HCT116 (cell line): ENCODE measurements around the gene NEK5. TPM values are rescaled to one million over a fixed set of nuclear protein-coding genes. Genes with fewer than 3 reads are reported as not detected.

Experiments
- ATAC-seq: fragments of 200-7000 bp; cut with Tn5 transposase; 2 replicates; pipeline ENCODE4 v1.9.1; 2020; ENCODE audit warnings: mild to moderate bottlenecking, moderate library complexity
- BruUV-seq: library from RNA; stranded (reverse); fragments of 400-500 nt; replicated peaks from 2 replicates; lab custom pipeline; 2021; lab: Mats Ljungman, UMichigan
- CTCF ChIA-PET: fragments of 300-600 bp; sonication (Branson Sonifier 250); formaldehyde crosslinking; loops from one replicate; lab custom pipeline; 2021; ENCODE audit warnings: antibody characterized with exemption; lab: Charles Lee
- POLR2A ChIA-PET: fragments of 300-600, 350-600 bp; sonication (Branson Sonifier 250); formaldehyde crosslinking; loops from one replicate; lab custom pipeline; 2021; ENCODE audit warnings: antibody characterized with exemption; lab: Charles Lee
- RAD21 ChIA-PET, 2 experiments: fragments of 300-600 bp; sonication (Branson Sonifier 250); formaldehyde crosslinking; loops; one replicate each; lab custom pipeline; 2023; ENCODE audit warnings: low total read pairs in 2 of 2; ENCODE audit not compliant: uncharacterized antibody in 2 of 2, unreplicated experiment in 2 of 2, low non-redundant PET in 1 of 2; lab: Charles Lee
- DNase-seq: peaks from one replicate; pipeline ENCODE4 v3.0.0-alpha.2; 2010; ENCODE audit warnings: low read depth, low spot score
- H2AFZ ChIP-seq: fragments of 200-600 bp; shearing (Covaris generic), sonication (generic); 2 replicates; pipeline ENCODE4 v1.6.1; 2017; ENCODE audit warnings: low read depth, mixed run types, mixed read lengths, antibody characterized with exemption, low read length; ENCODE audit not compliant: poor library complexity, severe bottlenecking
- H3K27ac ChIP-seq: 2 replicates; pipeline ENCODE4 v1.5.1; 2012; ENCODE audit warnings: low read depth, low read length
- H3K27me3 ChIP-seq: fragments of 200-600 bp; sonication (generic); 2 replicates; pipeline ENCODE4 v1.6.1; 2016; ENCODE audit warnings: mixed run types, low read length, mixed read lengths; ENCODE audit not compliant: insufficient read depth
- H3K36me3 ChIP-seq, 2 experiments: fragments of 200-500 bp in 1 of 2; fragments of 200-600 bp in 1 of 2; sonication (Bioruptor generic) in 1 of 2; sonication (generic) in 1 of 2; 2 replicates each; pipeline versions ENCODE4 v1.5.1 to v1.6.1; 2014 to 2016; ENCODE audit warnings: low read length in 2 of 2, inconsistent platforms in 1 of 2, mixed read lengths in 1 of 2, mixed run types in 1 of 2; ENCODE audit not compliant: insufficient read depth in 2 of 2, control insufficient read depth in 1 of 2
- H3K4me1 ChIP-seq, 2 experiments: fragments of 200-600 bp in 1 of 2; sonication (generic) in 1 of 2; 2 replicates each; pipeline versions ENCODE4 v1.5.1 to v1.6.1; 2012 to 2017; ENCODE audit warnings: low read length in 2 of 2, inconsistent platforms in 1 of 2, mild to moderate bottlenecking in 1 of 2, mixed read lengths in 1 of 2, mixed run types in 1 of 2, moderate library complexity in 1 of 2; ENCODE audit not compliant: insufficient read depth in 2 of 2, control insufficient read depth in 1 of 2
- H3K4me2 ChIP-seq: fragments of 200-600 bp; sonication (generic); 2 replicates; pipeline ENCODE4 v1.6.1; 2017; ENCODE audit warnings: mixed run types, low read length, mixed read lengths
- H3K4me3 ChIP-seq, 2 experiments: fragments of 200-600 bp in 1 of 2; sonication (generic) in 1 of 2; replicated peaks in 1 of 2; 2 replicates each; pipeline ENCODE4 v1.5.1; 2011 to 2016; ENCODE audit warnings: low read length in 2 of 2, control low read depth in 1 of 2, low read depth in 1 of 2, mild to moderate bottlenecking in 1 of 2, mixed read lengths in 1 of 2, mixed run types in 1 of 2
- H3K79me2 ChIP-seq: fragments of 200-600 bp; sonication (generic); 2 replicates; pipeline ENCODE4 v1.6.1; 2017; ENCODE audit warnings: mild to moderate bottlenecking, mixed run types, low read length, moderate library complexity, mixed read lengths; ENCODE audit not compliant: insufficient read depth
- H3K9ac ChIP-seq: fragments of 200-600 bp; sonication (generic); 2 replicates; pipeline ENCODE4 v1.6.1; 2016; ENCODE audit warnings: low read length, mixed read lengths
- H3K9me2 ChIP-seq: fragments of 200-600 bp; sonication (generic), shearing (Covaris generic); 2 replicates; pipeline ENCODE4 v1.6.1; 2017; ENCODE audit warnings: mixed run types, mild to moderate bottlenecking, moderate library complexity; ENCODE audit not compliant: insufficient read depth
- H3K9me3 ChIP-seq, 2 experiments: fragments of 200-500 bp in 1 of 2; fragments of 200-600 bp in 1 of 2; sonication (Bioruptor generic) in 1 of 2; sonication (generic) in 1 of 2; 2 replicates each; pipeline ENCODE4 v1.6.1; 2014 to 2017; ENCODE audit warnings: low read length in 2 of 2, mixed read lengths in 2 of 2, inconsistent platforms in 1 of 2, low read depth in 1 of 2, mild to moderate bottlenecking in 1 of 2, mixed run types in 1 of 2, moderate library complexity in 1 of 2; ENCODE audit not compliant: control insufficient read depth in 1 of 2, insufficient read depth in 1 of 2
- H4K20me1 ChIP-seq: fragments of 200-600 bp; sonication (generic), shearing (Covaris generic); 2 replicates; pipeline ENCODE4 v1.6.1; 2017; ENCODE audit warnings: mixed run types, mild to moderate bottlenecking, moderate library complexity; ENCODE audit not compliant: insufficient read depth
- CBX3 ChIP-seq: IDR thresholded peaks from 2 replicates; pipeline ENCODE4 v1.6.1; 2012; ENCODE audit warnings: low read depth
- CEBPB ChIP-seq: IDR thresholded peaks from 2 replicates; pipeline ENCODE4 v1.6.1; 2012; ENCODE audit warnings: low read depth
- CTCF ChIP-seq, 3 experiments: fragments of 200-600 bp in 1 of 3; sonication (generic) in 1 of 3; IDR thresholded peaks in 2 of 3; conservative IDR thresholded peaks in 1 of 3; 2 replicates each; pipeline ENCODE4 v1.5.1; 2012 to 2017; ENCODE audit warnings: low read depth in 2 of 3, low read length in 2 of 3, antibody characterized with exemption in 1 of 3, borderline replicate concordance in 1 of 3, control low read depth in 1 of 3, mild to moderate bottlenecking in 1 of 3, mixed read lengths in 1 of 3, mixed run types in 1 of 3, moderate library complexity in 1 of 3; ENCODE audit not compliant: insufficient read depth in 1 of 3
- EGR1 ChIP-seq: IDR thresholded peaks from 2 replicates; pipeline ENCODE4 v1.6.1; 2012; ENCODE audit warnings: low read depth
- EZH2 ChIP-seq: fragments of 200-600 bp; sonication (generic); IDR thresholded peaks from 2 replicates; pipeline ENCODE4 v1.6.1; 2017; ENCODE audit warnings: antibody characterized with exemption, mixed run types
- JUND ChIP-seq: IDR thresholded peaks from 2 replicates; pipeline ENCODE4 v1.6.1; 2012
- MAX ChIP-seq: IDR thresholded peaks from 2 replicates; pipeline ENCODE4 v1.6.1; 2012
- POLR2AphosphoS5 ChIP-seq: IDR thresholded peaks from 2 replicates; pipeline ENCODE4 v1.6.1; 2011; ENCODE audit warnings: mild to moderate bottlenecking, low read depth, low read length, moderate library complexity
- RAD21 ChIP-seq: IDR thresholded peaks from 2 replicates; pipeline ENCODE4 v1.6.1; 2012; ENCODE audit warnings: low read depth, mild to moderate bottlenecking
- SIN3A ChIP-seq: IDR thresholded peaks from 2 replicates; pipeline ENCODE4 v1.6.1; 2012; ENCODE audit warnings: low read depth
- SRF ChIP-seq: IDR thresholded peaks from 2 replicates; pipeline ENCODE4 v1.6.1; 2012; ENCODE audit warnings: low read depth
- YY1 ChIP-seq: IDR thresholded peaks from 2 replicates; pipeline ENCODE4 v1.6.1; 2011; ENCODE audit warnings: low read length, low read depth, moderate library complexity, mild to moderate bottlenecking; ENCODE audit not compliant: insufficient replicate concordance; ENCODE audit errors: extremely low read depth
- ZFX ChIP-seq: fragments of 450-650 bp; IDR thresholded peaks from 2 replicates; pipeline ENCODE4 v1.6.1; 2017
- intact Hi-C: fragments of 100-400 bp; cut with micrococcal nuclease; formaldehyde crosslinking; loops from 2 replicates; pipeline ENCODE4 v1.10.0; 2022
- total RNA-seq: library from RNA; stranded (reverse); gene quantifications from one replicate; pipeline ENCODE4 v1.2.1, GENCODE V29; 2021; ENCODE audit not compliant: unreplicated experiment
- TF ChIP-seq, protein P1 (sequence below): IDR thresholded peaks from 2 replicates; pipeline ENCODE4 v1.6.1; 2012
- TF ChIP-seq, protein P2 (sequence below): IDR thresholded peaks from 2 replicates; pipeline ENCODE4 v1.6.1; 2011; ENCODE audit warnings: mild to moderate bottlenecking, low read length, moderate library complexity; ENCODE audit not compliant: insufficient replicate concordance; ENCODE audit errors: extremely low read depth

Gene NEK5
- total RNA-seq, 1 experiment from 2014 or later = 1.5 TPM

DNA sequence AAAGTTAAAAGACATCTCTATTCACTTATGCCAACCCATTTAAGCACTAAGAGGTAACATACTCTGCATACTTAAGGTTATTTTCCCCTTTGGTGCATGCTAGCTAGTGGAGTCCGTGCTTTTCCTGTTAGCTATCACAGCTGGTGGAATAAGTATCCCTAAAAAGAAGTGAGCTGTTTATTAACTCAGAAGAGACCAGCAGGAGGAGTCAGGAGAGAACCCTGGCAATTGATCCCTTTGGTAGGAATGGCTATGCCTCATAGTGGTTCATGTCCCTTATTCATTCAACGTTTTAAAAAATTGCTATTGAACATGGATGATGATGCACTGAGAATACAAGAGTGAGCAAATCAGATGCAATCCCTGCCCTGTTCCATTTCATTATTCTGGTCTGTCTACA lies 12.4 kb upstream of the NEK5 start:
- no peak for TF ChIP-seq POLR2AphosphoS5
- TF ChIP-seq, protein P1, sequence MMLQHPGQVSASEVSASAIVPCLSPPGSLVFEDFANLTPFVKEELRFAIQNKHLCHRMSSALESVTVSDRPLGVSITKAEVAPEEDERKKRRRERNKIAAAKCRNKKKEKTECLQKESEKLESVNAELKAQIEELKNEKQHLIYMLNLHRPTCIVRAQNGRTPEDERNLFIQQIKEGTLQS = no peak
- TF ChIP-seq RAD21 = 0 out of 2 replicates have a peak, but pooled peaks have one; percentile 6
- TF ChIP-seq SIN3A = no peak
- TF ChIP-seq ZFX = no peak
- no peak for TF ChIP-seq SRF
- TF ChIP-seq CBX3 = no peak
- TF ChIP-seq CEBPB = no peak
- TF ChIP-seq, all 23 proteins: peak for 1
- ATAC-seq = no peak

DNA sequence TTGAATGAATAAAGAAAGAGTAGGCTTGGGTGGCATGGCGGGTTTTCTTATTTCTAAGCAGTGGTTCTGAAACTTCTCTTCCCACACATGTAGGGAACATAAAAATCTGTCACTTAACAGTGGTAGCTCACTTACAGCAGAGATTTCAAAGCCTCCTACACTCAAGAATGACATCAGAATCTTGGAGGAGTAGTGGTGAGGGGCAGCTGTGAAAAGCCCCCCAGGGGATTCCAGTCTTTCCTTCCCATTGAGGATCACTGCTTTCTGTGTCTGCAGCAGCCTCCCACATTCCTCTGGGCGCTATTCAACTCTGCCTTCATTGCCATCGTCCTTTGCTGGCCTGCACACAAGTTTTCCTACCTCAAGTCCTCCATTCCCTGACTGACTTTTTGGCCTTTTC lies 8.6 kb upstream of the NEK5 start:
- no peak overlapping the region for H3K4me2 ChIP-seq
- peaks cover 0 to 2% of the 10 kb centered on the region in 2 experiments; a peak in 2 of 4 replicates for H3K36me3 ChIP-seq

More for the DNA sequence above, 12.4 kb upstream of the NEK5 start:
- Histone ChIP-seq H3K4me2 (no peak overlapping the region), H3K27me3 (no peaks in the 10 kb centered on the region), H4K20me1 (no peaks in the 10 kb centered on the region), H3K36me3 (no peaks in the 10 kb centered on the region), H3K79me2 (no peaks in the 10 kb centered on the region), H3K9me2 (no peaks in the 10 kb centered on the region), H3K27ac (no peak overlapping the region), H3K4me3 (no peak overlapping the region), H2AFZ (no peak overlapping the region), H3K4me1 (no peaks in the 10 kb centered on the region), H3K9me3 (no peaks in the 10 kb centered on the region), H3K9ac (no peak overlapping the region)
- intact Hi-C loops = no loop called here
- POLR2A ChIA-PET = no interaction called here
- RAD21 ChIA-PET = no interaction called here
- no peak for DNase-seq
- CTCF ChIA-PET = no interaction called here
- BruUV-seq = no TSS peak

More for the DNA sequence above, 8.6 kb upstream of the NEK5 start:
- CTCF ChIA-PET = no interaction called here
- no peak overlapping the region for H3K4me3 ChIP-seq
- H2AFZ ChIP-seq = no peak overlapping the region
- DNase-seq (no peak), ATAC-seq (no peak)
- intact Hi-C loops = no loop called here
- TF ChIP-seq SIN3A (no peak), JUND (no peak), MAX (no peak), YY1 (no peak), CEBPB (no peak), CTCF (IDR thresholded peaks at IDR 0.05 in 2 of 3, conservative IDR thresholded peaks at IDR 0.05 in 1 of 3; ENCODE audit: borderline replicate concordance in 1 of 3, insufficient read depth in 1 of 3, low read depth in 2 of 3, low read length in 2 of 3) (no peak), EGR1 (no peak), EZH2 (no peak), ZFX (no peak), CBX3 (no peak)
- TF ChIP-seq, protein P2, sequence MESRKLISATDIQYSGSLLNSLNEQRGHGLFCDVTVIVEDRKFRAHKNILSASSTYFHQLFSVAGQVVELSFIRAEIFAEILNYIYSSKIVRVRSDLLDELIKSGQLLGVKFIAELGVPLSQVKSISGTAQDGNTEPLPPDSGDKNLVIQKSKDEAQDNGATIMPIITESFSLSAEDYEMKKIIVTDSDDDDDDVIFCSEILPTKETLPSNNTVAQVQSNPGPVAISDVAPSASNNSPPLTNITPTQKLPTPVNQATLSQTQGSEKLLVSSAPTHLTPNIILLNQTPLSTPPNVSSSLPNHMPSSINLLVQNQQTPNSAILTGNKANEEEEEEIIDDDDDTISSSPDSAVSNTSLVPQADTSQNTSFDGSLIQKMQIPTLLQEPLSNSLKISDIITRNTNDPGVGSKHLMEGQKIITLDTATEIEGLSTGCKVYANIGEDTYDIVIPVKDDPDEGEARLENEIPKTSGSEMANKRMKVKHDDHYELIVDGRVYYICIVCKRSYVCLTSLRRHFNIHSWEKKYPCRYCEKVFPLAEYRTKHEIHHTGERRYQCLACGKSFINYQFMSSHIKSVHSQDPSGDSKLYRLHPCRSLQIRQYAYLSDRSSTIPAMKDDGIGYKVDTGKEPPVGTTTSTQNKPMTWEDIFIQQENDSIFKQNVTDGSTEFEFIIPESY = no peak
- TF ChIP-seq, protein P1 = no peak
- H3K79me2 ChIP-seq = no peaks in the 10 kb centered on the region
- no peaks in the 10 kb centered on the region; the same call in 1 of the 2 replicates for H4K20me1 ChIP-seq
- RAD21 ChIA-PET = no interaction called here
- no TSS peak for BruUV-seq
- H3K9ac ChIP-seq = no peak overlapping the region
- no peaks in the 10 kb centered on the region for H3K27me3 ChIP-seq
- POLR2A ChIA-PET = no interaction called here
- no peak overlapping the region for H3K27ac ChIP-seq
- no peaks in the 10 kb centered on the region for H3K9me3 ChIP-seq
- no peaks in the 10 kb centered on the region for H3K4me1 ChIP-seq
- no peaks in the 10 kb centered on the region for H3K9me2 ChIP-seq
